HG02884 (cell line): ENCODE data around the gene MED22.
"Not testable (repeated sequence)": the region's sequence is repeated elsewhere in the genome, so short reads cannot be mapped to it uniquely, and the experiment has no call there.

ENCODE experiments used
- ATAC-seq: cut with Tn5 transposase; IDR thresholded peaks from one replicate; pipeline ENCODE4 v1.9.1; 2021; ENCODE audit warnings: mild to moderate bottlenecking, moderate library complexity; ENCODE audit not compliant: unreplicated experiment

The MED22 gene

GRCh38 chr9:133347985-133348717 lies at the start of gene MED22, which contains the start of gene RPL7A:
Gene MED22, minus strand, starts transcription at chr9:133348131. Its CDS starts 1,469 bp downstream, at chr9:133346662.
Gene RPL7A, plus strand, starts transcription at chr9:133348218. Its CDS starts 26 bp downstream, at chr9:133348244.
- no peak for ATAC-seq

DNA sequence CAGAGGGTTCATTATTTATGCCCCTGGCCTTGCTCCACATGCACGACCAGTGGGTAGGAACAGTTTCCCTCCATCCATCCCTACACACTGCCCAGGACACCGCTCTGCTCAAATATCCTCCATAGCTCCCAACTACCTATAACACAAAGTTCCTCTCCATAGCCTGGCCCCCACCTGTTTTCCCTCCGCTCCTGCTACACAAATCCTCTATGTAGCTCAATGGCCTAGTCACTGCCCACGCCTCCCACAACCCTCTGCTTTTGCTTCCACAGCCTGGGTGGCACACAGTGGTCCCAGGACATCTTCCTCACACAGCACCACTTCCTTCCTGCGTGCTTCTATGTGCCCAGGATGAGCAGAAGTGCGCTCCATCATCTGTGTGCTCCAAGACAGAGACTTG lies 49.4 kb upstream of the MED22 start:
- ATAC-seq, result no peak

- ATAC-seq, result no peak
Observed at GRCh38 chr9:133396952-133397351, 49.0 kb upstream of the MED22 start.

DNA sequence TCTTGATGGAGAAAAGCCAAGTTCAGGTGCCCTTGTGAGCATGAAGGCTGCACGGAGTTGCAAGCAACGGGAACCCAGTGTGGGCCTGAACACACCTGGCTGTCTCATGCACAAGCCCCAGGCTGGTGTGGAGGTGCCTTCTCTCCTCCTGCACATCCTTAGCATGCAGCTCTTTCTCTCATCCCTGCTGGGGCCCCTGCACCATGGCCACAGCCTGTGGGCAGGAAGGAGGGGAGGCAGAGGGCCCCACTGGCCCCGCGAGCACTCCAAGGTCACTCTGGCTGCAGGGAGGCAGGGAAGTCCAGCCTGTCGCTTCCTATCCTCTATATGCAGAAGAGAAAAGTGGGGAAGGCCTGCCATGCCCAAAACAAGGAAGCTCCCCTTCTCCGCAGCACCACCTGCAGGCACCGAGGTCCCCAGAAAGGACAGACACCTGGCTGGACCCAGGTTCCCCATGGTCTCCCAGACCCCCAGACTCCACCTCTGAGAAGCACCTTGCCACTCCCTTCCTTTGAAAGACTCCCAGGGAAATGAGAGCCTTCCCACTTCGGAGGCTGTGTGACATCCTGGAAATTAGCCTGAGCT lies 46.8 kb upstream of the MED22 start:
- no peak for ATAC-seq

DNA sequence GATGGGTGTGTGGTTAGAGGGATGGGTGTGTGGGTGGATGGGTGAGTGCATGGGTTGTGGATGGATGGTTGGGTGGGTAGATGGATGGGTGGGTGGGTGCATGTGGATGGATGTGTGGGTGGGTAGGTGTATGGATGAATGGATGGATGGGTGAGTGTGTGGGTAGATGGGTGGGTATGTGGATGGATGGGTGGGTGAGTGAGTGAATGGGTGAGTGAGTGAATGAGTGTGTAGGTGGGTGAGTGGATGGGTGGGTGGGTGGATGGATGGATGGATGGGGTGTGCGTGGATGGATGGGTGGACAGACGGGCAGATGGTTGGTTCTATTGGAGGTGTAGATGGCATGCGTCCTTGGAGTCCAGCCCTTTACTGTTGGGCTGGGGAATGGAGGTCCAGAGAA lies 45.5 kb upstream of the MED22 start:
- no peak for ATAC-seq

DNA sequence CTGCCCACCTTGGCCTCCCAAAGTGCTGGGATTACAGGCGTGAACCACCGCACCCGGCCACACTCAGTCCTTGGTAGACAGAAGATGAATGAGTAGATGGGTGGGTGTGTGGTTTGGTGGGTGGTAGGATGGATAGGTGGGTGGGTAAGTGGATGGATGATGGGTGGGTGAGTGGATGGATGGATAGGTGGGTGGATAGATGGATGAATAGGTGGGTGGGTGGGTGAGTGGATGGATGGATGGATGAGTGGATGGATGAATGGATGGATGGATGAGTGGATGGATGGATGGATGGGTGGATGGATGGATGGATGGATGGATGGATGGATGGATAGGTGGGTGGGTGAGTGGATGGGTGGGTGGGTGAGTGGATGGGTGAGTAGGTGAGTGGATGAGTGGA lies 44.4 kb upstream of the MED22 start:
- ATAC-seq, result not testable (repeated sequence)

DNA sequence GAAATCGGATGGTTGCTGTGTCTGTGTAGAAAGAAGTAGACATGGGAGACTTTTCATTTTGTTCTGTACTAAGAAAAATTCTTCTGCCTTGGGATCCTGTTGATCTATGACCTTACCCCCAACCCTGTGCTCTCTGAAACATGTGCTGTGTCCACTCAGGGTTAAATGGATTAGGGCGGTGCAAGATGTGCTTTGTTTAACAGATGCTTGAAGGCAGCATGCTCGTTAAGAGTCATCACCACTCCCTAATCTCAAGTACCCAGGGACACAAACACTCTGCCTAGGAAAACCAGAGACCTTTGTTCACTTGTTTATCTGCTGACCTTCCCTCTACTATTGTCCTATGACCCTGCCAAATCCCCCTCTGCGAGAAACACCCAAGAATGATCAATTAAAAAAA lies 43.5 kb upstream of the MED22 start:
- ATAC-seq, result not testable (repeated sequence)

DNA sequence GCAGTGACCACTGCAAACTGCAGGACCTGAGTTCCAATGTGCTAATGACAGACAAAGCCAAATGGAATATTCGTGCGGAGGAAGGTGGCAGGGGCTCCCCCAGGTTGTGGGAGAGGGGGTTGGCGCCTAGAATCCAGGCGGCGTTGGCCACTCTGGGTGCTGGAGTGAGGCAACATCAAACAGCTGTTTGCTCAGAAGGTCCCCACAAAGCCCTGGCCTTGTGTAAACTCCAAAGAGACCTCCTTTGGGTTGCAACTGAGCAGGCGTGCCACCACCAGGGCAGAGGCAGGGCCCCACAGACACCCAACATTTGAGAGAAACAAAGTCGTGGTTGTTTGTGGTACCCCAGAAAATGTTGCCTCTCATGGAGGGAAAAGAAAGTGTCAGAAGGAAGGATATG lies 42.8 kb upstream of the MED22 start:
- no peak for ATAC-seq

DNA sequence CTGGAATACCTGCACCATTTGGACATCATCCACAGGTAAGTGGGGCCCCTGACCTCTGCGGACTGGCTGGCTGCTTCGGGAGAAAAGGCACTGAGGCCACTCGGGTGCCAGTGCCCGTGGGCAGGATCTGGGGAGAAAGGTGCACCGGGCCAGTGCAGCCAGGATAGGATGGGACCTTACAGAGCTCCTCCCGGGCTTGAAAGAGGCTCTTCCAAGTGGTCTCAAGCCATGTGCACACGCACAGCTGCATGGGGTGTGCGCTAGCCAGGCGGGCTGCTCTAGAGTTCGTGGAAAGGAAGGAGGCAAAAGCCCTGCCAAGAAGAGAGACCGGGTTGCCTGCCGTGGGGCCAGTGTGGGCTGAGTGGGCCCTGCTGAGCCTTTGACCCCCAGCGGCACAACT lies 41.6 kb upstream of the MED22 start:
- ATAC-seq, result no peak

- ATAC-seq, result no peak
Observed at GRCh38 chr9:133389025-133389557, 41.2 kb upstream of the MED22 start.

- ATAC-seq, result no peak
Observed at GRCh38 chr9:133387680-133388079, 39.7 kb upstream of the MED22 start.

DNA sequence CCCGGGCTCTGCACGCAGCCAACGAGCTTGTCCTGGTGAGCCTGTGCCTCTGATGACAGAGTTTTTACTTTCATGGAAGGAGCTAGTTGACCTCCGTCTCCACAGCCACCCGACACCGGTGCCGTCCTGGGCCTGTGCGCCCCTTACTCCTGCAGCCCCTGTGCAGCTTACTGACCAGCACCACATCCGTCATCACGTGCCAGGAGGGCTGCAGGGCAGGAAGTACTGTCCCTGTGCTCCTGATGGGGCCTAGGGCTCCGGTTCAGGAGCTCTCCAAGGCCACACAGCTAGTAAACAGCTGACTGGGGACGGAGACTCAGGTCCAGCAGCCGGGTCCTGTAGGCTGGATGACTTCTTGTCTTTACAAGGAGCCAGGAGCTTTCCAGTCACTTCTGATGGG lies 38.4 kb upstream of the MED22 start:
- no peak for ATAC-seq

DNA sequence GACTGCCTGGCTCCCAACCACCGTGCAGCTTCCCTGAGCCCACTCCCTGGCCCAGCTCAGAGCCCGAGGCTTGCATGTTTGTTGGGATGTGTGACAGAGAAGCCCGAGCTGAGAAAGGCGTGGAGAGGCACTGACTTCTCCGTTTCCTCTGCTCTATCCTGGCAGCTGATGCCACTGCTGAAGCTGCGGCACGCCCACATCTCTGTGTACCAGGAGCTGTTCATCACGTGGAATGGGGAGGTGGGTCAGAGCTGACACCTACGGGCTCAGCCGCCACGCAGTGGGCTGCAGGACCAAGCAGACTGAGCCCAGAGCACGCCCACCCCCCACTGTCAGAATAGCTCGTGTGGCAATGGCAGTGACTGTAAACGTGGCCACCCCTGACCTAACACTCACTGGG lies 37.5 kb upstream of the MED22 start:
- ATAC-seq, result no peak

DNA sequence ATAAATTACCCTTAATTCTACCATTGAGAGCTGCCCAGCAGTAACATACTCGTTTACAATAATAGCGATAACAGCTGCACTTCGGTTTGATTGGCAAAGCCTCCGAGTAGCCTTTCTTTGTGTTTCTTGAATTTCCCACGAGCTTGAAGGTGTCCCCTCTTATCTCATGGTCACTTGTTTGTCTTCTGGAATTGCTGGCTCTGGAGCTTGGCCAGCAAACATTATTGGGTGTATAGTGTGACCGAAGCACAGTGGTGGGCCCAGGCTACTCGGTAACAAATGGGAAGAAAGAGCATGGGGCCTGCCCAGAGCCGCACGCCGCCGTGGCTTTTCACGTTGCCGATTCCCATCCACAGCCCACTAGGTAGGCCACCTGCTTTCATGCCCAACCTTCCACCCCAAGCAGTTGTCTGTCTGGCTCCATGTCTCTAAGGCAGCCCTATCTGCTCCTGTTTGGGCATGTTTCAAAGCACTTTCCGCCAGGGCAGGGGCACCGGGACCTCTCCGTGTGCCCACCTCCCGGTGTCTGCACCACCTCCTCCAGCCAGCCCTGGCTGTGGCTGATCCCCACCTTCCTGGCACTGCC lies 36.9 kb upstream of the MED22 start:
- ATAC-seq, result no peak

GRCh38 chr9:133383438-133383837 lies 35.5 kb upstream of the MED22 start:
- ATAC-seq, result no peak

DNA sequence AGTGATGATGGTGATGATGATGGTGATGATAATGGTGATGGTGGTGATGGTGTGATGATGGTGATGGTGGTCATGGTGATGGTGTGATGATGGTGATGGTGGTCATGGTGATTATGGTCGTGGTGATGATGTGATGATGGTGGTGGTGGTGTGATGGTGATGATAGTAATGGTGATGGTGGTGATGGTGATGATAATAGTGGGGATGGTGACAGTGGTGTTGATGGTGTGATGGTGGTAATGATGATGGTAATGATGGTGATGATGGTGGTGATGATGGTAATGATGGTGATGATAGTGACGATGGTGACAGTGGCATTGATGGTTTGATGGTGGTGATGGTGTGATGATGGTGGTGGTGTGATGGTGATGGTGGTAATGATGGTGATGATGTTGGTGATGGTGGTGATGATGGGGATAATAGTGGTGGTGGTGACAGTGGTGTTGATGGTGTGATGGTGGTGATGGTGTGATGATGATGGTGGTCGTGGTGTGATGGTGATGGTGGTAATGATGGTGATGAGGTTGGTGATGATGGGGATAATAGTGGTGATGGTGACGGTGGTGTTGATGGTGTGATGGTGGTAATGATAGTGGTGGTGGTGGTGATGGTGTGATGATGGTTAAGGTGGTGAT lies 34.7 kb upstream of the MED22 start:
- no peak for ATAC-seq

- ATAC-seq, result no peak
Observed at GRCh38 chr9:133380734-133381133, 32.8 kb upstream of the MED22 start.

GRCh38 chr9:133379153-133380086 lies 31.5 kb upstream of the MED22 start:
- no peak for ATAC-seq

DNA sequence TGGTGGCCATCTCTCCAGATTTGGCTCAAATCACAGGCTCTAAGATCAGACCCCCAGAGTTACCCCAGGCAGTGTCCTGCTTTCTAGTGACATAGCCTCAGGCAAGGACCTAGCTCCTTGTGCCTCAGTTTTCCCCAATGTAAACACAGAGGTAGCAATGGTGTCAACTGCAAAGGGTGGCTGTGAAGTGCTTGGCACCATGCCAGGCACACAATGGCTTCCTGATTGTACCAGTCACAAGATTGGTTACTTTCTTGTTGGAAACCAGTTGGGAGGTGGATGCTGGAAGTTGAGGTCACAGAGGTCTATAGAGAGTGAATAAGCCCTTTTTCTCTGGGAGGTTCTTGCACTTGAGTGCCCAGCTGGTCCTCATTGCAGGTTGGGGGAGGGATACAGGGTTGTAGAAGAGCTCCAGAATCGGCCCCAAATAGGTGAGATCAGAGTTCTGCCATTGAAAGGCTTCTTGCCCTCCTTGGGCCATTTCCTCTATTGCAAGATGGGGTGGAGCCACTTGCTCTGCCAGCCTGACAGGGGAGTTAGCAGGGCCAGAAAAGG lies 30.6 kb upstream of the MED22 start:
- ATAC-seq, result no peak

GRCh38 chr9:133377721-133378216 lies 29.8 kb upstream of the MED22 start:
- ATAC-seq, result no peak
